ENCODE data around the gene GPC1.

- TF ChIP-seq POLR2A (IDR thresholded peaks at IDR 0.05; ENCODE audit: low read depth, low read length): no peak
- TF ChIP-seq POLR2AphosphoS5 (IDR thresholded peaks at IDR 0.05; ENCODE audit: low read depth, low read length): no peak
These were observed 62.9 kb downstream of the GPC1 start for GRCh38 chr2:240498171-240498957.
